ENCODE data around the gene DOCK4.

Gene DOCK4

GRCh38 chr7:112214268-112214667, 8.1 kb upstream of the DOCK4 start:
- no peak for DNase-seq

GRCh38 chr7:112213735-112214134, 7.5 kb upstream of the DOCK4 start:
- DNase-seq = no peak

GRCh38 chr7:112212571-112212970, 6.4 kb upstream of the DOCK4 start:
- no peak for DNase-seq

GRCh38 chr7:112211348-112211907, 5.2 kb upstream of the DOCK4 start:
- no peak for DNase-seq

- no peak for DNase-seq
Measured at GRCh38 chr7:112207765-112208164, 1.6 kb upstream of the DOCK4 start.

GRCh38 chr7:112206991-112207592, 893 bp upstream of the DOCK4 start:
- DNase-seq = no peak

- DNase-seq = no peak
Measured at GRCh38 chr7:112205343-112206237, 609 bp downstream of the DOCK4 start.

- DNase-seq = no peak
Measured at GRCh38 chr7:112204499-112205342, 1.5 kb downstream of the DOCK4 start.

- DNase-seq = no peak
Measured at GRCh38 chr7:112203365-112203739, 2.8 kb downstream of the DOCK4 start.

- DNase-seq = no peak
Measured at GRCh38 chr7:112202816-112203215, 3.4 kb downstream of the DOCK4 start.

- no peak for DNase-seq
Measured at GRCh38 chr7:112201839-112202238, 4.4 kb downstream of the DOCK4 start.

GRCh38 chr7:112201411-112201810, 4.8 kb downstream of the DOCK4 start:
- DNase-seq = no peak

GRCh38 chr7:112199672-112200071, 6.5 kb downstream of the DOCK4 start:
- no peak for DNase-seq

GRCh38 chr7:112199035-112199655, 7.1 kb downstream of the DOCK4 start:
- no peak for DNase-seq

- DNase-seq = no peak
Measured at GRCh38 chr7:112197322-112197721, 8.9 kb downstream of the DOCK4 start.

GRCh38 chr7:112195717-112196116, 10.5 kb downstream of the DOCK4 start:
- no peak for DNase-seq

GRCh38 chr7:112193915-112194502, 12.2 kb downstream of the DOCK4 start:
- DNase-seq = no peak

- DNase-seq = no peak
Measured at GRCh38 chr7:112192236-112193154, 13.7 kb downstream of the DOCK4 start.

GRCh38 chr7:112190120-112190519, 16.1 kb downstream of the DOCK4 start:
- DNase-seq = no peak

- no peak for DNase-seq
Measured at GRCh38 chr7:112189691-112190090, 16.5 kb downstream of the DOCK4 start.

GRCh38 chr7:112188257-112188656, 17.9 kb downstream of the DOCK4 start:
- DNase-seq = no peak
